Heart left ventricle (tissue), 16 donors: ENCODE measurements around the gene ZYX. TPM values are rescaled to one million over a fixed set of nuclear protein-coding genes. Genes with fewer than 3 reads are reported as not detected.

Experiments
- ATAC-seq, 4 donors: fragments of 200-7000 bp; cut with Tn5 transposase; one replicate each; pipeline ENCODE4 v1.9.1; 2020 to 2022; ENCODE audit warnings: moderate library complexity in 4 of 4, mild to moderate bottlenecking in 3 of 4, moderate number of reproducible peaks in 1 of 4
- DNase-seq, 5 donors: peaks; one replicate each; pipeline ENCODE4 v3.0.0-alpha.2; 2020
- H3K27ac ChIP-seq, 12 donors: fragments of 200-600 bp; sonication (generic) in 4 of 12; one replicate each; pipeline versions ENCODE4 v1.5.0 to v1.8.0; 2016 to 2022; ENCODE audit warnings: mild to moderate bottlenecking in 2 of 12
- H3K27me3 ChIP-seq, 9 donors: fragments of 200-600 bp; sonication (generic) in 2 of 9; one replicate each; pipeline versions ENCODE4 v1.5.1 to v1.8.0; 2016 to 2022; ENCODE audit warnings: mild to moderate bottlenecking in 3 of 9
- H3K36me3 ChIP-seq, 9 donors: fragments of 200-600 bp; sonication (generic) in 2 of 9; one replicate each; pipeline versions ENCODE4 v1.5.0 to v1.8.0; 2018 to 2022; ENCODE audit warnings: mild to moderate bottlenecking in 2 of 9
- H3K4me1 ChIP-seq, 12 donors: fragments of 200-600 bp; sonication (generic) in 4 of 12; one replicate each; pipeline versions ENCODE4 v1.5.0 to v1.8.0; 2016 to 2022; ENCODE audit warnings: mild to moderate bottlenecking in 3 of 12
- H3K4me3 ChIP-seq, 12 donors: fragments of 200-600 bp; sonication (generic) in 4 of 12; one replicate each; pipeline versions ENCODE4 v1.5.0 to v1.8.0; 2017 to 2022; ENCODE audit warnings: mild to moderate bottlenecking in 9 of 12, moderate library complexity in 4 of 12
- H3K9me3 ChIP-seq, 12 donors: fragments of 200-600 bp; sonication (generic) in 4 of 12; one replicate each; pipeline versions ENCODE4 v1.5.0 to v1.8.0; 2016 to 2022; ENCODE audit warnings: mild to moderate bottlenecking in 1 of 12
- POLR2A ChIP-seq, 2 donors: fragments of 450-650 bp; IDR thresholded peaks; one replicate each; pipeline ENCODE4 v1.6.1; 2017; ENCODE audit warnings: antibody characterized with exemption in 2 of 2, mild to moderate bottlenecking in 2 of 2, moderate library complexity in 2 of 2
- WGBS, 4 donors: extraction: QIAGEN DNeasy Blood & Tissue Kit in 2 of 4; methylation state at CpG; one replicate each; pipeline versions ENCODE4 v1.1.5 to v1.1.7; 2013 to 2018; 5-methylcytosine and 5-hydroxymethylcytosine counted together
- intact Hi-C, 10 donors: fragments of 100-400 bp; cut with DNase I; formaldehyde crosslinking; loops; one replicate each; pipeline versions ENCODE4 v1.11.1 to v1.14.2; 2022
- polyA plus RNA-seq, 2 donors: library from polyadenylated mRNA; stranded (reverse); fragments of 200-250 nt; gene quantifications; one replicate each; pipeline ENCODE4 v1.2.3, GENCODE V29; 2013
- total RNA-seq, 9 donors: library from RNA; depleted of rRNA in 2 of 9; stranded (reverse); fragments of >200 nt in 2 of 9; fragmentation: NEBNext Ultra II Directional in 3 of 9; extraction: Animal tissue kit (Norgen Biotek cat#: 25700) in 3 of 9; gene quantifications; one replicate each; pipeline versions ENCODE4 v1.1.0 to v1.2.4, GENCODE V29; 2016 to 2023
- TF ChIP-seq, protein P1 (sequence below), 12 donors: fragments of 200-600 bp; sonication (generic) in 4 of 12; IDR thresholded peaks; one replicate each; pipeline versions ENCODE4 v1.5.0 to v1.8.0; 2018 to 2022; ENCODE audit warnings: antibody characterized with exemption in 12 of 12, mild to moderate bottlenecking in 5 of 12
- donor health status: ischemic (EF 13 %, LVEDD 7.1; RV severe dilation, severe dysfunction).
- donor health status: healthy with polysubstance abuse.
- donor health status: DM: no; HTN: yes; CAD: no.
- donor health status: DM: no; HTN: no; CAD: no.
- donor health status: ischemic (EF 25% LVEDD 6.9; RV normal size, moderate dysfunction).
- donor health status: ischemic (EF 25% LVEDD 5.7; RV mildly dilated, moderate dysfunction).
- donor health status: healthy.
- donor health status: DM: yes; HTN: yes; CAD: no.
- donor health status: ischemic (EF 35%, LVEDD 5.7; RV mildly dilated, moderate dysfunction).
- donor health status: nonischemic (EF 11% LVEDD 7.7; RV severe dilation, severe dysfunction).
- donor health status: DM: yes; HTN: yes; CAD: no.
- donor health status: PGD.
- donor health status: ischemic (EF 29% LVEDD 5.4; RV normal size, mild dysfunction).
- donor health status: nonischemic (EF 23%, LVEDD 6.1; RV moderate dilation, normal function).

Gene ZYX
- total and polyA plus RNA-seq, 11 donors = 55.9 to 217 (median 79.4) TPM

DNA sequence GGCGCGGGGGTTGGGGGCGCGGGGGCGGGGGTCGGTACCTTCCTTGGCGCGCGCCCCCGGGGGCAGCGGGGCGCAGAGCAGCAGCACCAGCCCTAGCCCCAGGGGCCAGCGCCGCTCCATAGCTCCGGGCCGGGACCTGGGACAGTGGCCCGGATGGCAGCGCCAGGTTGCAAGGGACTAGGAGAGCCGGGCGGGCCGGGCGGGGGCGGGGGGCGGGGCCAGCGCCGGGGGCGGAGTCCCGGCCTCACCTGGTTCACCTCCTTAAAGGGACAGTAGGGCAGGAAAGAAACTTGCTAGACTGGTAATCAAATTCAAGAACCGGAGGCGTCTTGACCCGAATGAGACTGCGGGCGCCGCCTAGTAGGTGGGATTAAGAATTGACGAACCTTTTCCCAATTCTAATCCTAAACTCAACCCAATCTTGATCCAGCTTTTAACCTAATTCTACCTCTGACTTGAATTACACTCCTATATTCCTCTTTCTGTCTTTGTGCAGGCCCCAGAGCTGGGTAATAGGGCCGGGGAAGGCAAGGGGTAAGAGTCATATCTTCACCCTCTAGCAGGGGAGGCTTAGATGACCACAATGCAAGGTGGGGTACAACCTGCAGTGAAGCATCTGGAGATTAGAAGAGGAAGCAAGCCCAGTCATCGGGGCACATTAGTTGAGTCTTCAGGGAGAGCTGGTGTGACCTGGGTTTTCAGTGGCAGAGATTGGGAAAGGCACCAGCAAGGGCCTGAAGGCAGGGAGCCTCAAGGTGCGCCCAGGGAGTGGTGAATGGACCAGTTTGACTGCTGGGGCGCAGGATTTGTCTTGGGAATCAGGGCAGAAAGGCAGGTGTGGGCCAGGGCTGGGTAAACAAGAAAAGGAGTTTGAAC, 27.8 kb downstream of the ZYX start, which contains the start of gene EPHA1:
Gene EPHA1, minus strand, starts transcription at position 171 of the 876 bp plus-strand sequence. Its CDS starts 51 bp downstream, at position 120.
- ATAC-seq (no peak), DNase-seq (peak in 1 of 5 donors; percentile 24)
- TF ChIP-seq, protein P1, sequence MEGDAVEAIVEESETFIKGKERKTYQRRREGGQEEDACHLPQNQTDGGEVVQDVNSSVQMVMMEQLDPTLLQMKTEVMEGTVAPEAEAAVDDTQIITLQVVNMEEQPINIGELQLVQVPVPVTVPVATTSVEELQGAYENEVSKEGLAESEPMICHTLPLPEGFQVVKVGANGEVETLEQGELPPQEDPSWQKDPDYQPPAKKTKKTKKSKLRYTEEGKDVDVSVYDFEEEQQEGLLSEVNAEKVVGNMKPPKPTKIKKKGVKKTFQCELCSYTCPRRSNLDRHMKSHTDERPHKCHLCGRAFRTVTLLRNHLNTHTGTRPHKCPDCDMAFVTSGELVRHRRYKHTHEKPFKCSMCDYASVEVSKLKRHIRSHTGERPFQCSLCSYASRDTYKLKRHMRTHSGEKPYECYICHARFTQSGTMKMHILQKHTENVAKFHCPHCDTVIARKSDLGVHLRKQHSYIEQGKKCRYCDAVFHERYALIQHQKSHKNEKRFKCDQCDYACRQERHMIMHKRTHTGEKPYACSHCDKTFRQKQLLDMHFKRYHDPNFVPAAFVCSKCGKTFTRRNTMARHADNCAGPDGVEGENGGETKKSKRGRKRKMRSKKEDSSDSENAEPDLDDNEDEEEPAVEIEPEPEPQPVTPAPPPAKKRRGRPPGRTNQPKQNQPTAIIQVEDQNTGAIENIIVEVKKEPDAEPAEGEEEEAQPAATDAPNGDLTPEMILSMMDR (IDR thresholded peaks at IDR 0.05) = peak in 11 of 12 donors; percentile 11 to 46 (median 24)
- no peak for TF ChIP-seq POLR2A (IDR thresholded peaks at IDR 0.05)
- Histone ChIP-seq H3K9me3 (no peaks in the 10 kb centered on the region), H3K4me3 (peak within 1 kb of the TSS in 9 of 12 donors; percentile 18 to 53 (median 25)), H3K27me3 (peaks cover 0 to 23% (median 0%) of the 10 kb centered on the region in 9 donors), H3K27ac (no peak within 1 kb of the TSS), H3K4me1 (peaks cover 0 to 63% (median 17%) of the 10 kb centered on the region in 12 donors), H3K36me3 (no peaks in the 10 kb centered on the region)
- 12 to 24% (median 14%) methylated on average over 22 to 39 of the region's 39 CpGs for WGBS, 4 donors
- intact Hi-C loops = loop anchor here in 2 of 10 donors (2.0 to 5.0 kb wide), 2 partner anchors 28 to 162 kb away; partner anchors contain the start of gene ZYX (in 1 of the 2)

DNA sequence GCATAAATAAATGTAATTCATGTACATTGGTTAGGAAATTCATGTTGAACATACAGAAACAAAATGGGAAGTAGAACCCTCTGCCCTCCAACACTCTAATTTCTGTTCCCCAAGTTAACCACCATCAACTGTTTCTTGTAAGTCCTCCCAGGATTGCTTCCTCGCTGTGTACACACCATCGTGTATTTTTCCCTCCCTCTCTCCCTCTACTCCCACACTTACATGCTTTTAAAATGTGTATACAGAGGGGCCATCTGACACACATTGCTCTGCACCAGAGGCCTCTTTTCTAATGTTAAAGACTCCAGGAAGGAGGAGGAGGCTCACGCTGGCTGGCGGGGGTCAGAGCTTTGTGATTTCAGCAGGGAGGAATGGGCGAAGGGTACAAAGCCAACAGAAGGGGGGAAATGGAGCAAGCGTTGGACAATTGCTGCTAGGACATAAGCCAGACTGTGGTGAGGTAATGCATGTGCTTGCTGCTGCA, 29.4 kb downstream of the ZYX start:
- no peak for TF ChIP-seq POLR2A (IDR thresholded peaks at IDR 0.05)
- TF ChIP-seq, protein P1 (IDR thresholded peaks at IDR 0.05) = no peak
- Histone ChIP-seq H3K36me3 (no peaks in the 10 kb centered on the region), H3K4me3 (no peak overlapping the region), H3K27ac (peak overlapping the region in 1 of 12 donors; percentile 84), H3K27me3 (peaks cover 0 to 23% (median 0%) of the 10 kb centered on the region in 9 donors), H3K4me1 (peaks cover 0 to 63% (median 15%) of the 10 kb centered on the region in 12 donors), H3K9me3 (no peaks in the 10 kb centered on the region)
- DNase-seq (peak in 3 of 5 donors; percentile 31 to 51 (median 51)), ATAC-seq (peak in 3 of 4 donors; percentile 39 to 69 (median 50))
- intact Hi-C loops = loop anchor here in 7 of 10 donors (10.0 kb wide), 4 partner anchors 46 to 106 kb away; partner anchors contain the start of genes FAM131B (in 2 of the 7) and CLCN1 (in 1 of the 7)
- 36 to 42% (median 40%) methylated on average over 6 of the region's 6 CpGs for WGBS, 4 donors

DNA sequence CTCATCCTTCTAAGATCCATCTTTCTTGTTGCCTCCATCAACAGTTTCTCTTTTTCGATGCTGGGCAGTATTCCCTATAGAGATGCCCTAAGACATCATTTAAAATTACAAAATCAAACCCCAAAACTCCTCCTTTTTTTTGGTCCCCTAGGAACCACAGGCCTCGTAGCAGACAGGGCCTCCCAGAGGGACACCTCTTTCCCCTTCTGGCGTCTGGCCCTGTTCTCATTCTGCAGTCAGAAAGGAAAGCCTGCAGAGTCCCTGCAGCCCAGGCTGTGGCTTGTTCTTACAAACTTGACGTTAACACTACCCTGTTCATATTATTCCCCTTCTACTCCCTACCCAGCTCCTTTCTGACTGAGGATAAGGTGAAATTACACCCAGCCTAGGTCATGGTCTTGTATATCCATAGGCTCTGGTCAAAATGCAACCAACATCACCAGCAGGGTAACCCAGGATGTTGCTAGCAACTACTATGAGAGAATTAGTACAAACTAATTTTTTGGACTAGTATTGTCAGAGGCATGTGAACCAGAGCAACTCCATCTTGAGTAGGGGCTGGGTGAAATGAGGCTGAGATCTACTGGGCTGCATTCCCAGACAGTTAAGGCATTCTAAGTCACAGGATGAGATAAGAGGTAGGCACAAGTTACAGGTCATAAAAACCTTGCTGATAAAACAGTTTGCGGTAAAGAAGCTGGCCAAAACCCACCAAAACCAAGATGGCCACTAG, 31.0 kb downstream of the ZYX start:
- Histone ChIP-seq H3K27ac (no peak overlapping the region), H3K36me3 (no peaks in the 10 kb centered on the region), H3K9me3 (no peaks in the 10 kb centered on the region), H3K27me3 (peaks cover 0 to 30% (median 0%) of the 10 kb centered on the region in 9 donors), H3K4me1 (peaks cover 0 to 69% (median 13%) of the 10 kb centered on the region in 12 donors), H3K4me3 (no peak overlapping the region)
- DNase-seq (peak in 1 of 5 donors; percentile 23), ATAC-seq (no peak)
- intact Hi-C loops = loop anchor here in 7 of 10 donors (10.0 kb wide), 4 partner anchors 47 to 107 kb away; partner anchors contain the start of genes FAM131B (in 2 of the 7) and CLCN1 (in 1 of the 7)
- no peak for TF ChIP-seq POLR2A (IDR thresholded peaks at IDR 0.05)
- TF ChIP-seq, protein P1 (IDR thresholded peaks at IDR 0.05) = no peak
- 63 to 75% (median 70%) methylated on average over 5 of the region's 5 CpGs for WGBS, 4 donors
